ENCODE data around the gene QSOX2.

The QSOX2 gene

DNA sequence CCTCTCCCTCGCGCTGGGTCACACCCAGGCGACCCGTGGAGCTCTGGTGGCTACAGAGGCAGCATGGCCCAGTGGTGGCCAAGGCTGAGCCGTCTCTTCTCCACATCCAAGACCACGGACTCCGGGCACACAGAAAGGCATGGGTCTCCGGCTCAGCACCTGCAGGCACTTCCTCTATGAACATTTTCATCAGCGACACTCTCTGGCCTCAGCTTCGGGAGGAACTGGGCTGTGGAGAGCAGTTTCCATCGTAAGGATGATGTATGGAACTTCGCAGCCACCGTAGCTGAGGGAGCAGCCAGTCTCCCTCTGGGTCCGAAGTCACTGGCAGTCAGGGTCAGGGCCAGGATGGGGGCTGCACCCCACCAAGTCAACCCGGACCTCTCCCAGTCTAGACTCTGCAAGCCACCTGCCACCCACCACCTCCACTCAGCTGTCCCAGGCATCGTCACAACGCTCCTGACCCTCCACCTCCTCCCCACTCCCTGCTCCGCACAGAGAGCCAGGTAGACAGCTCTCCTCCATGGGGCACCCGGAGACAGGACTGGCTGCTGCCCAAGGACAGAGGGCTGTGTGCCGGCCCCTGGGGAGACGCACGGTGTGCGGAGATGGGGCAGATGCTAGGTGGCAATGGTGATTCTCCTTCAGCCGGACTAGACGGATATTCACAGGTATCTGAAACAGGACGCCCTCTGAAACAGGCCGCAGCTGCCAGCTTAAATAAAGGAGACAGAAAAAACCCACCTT, 9.7 kb downstream of the QSOX2 start:
- DNase-seq: no peak

DNA sequence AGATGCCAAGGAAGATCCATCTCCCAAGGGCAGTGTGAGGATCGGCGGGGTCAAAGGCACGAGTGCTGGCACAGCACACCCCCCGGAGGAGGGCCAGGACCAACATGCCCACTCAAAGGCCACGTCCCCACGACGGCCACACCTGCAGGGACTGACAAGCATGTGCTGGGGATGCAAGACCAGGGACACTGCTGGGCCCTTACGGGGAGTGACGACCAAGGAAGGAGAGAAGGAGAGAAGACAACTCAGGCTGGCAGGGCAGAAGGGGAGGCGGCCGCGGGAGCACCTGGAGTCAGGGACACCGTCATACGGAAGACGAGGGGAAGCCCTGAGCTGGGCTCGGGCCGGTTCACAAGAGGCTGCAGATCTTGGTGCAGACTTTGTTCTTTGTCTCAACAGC, 10.4 kb downstream of the QSOX2 start:
- no peak for DNase-seq

DNA sequence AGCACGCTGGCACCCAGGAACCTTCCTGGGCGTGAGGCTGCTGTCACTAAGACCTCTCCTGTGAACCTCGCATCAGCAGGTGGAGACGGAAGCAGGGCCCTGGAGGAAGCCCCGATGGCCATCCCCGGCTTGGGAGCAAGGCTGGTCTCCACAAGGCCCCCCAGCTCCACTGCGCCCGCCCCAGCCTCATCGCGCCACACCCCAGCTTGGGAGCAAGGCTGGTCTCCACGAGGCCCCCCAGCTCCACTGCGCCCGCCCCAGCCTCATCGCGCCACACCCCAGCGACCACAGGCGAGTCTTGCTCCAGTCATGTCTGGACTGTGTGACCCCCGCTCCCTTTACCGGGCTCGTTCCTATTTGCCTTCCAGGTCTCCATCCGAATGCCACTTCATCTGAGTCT, 11.0 kb downstream of the QSOX2 start:
- no peak for DNase-seq

DNA sequence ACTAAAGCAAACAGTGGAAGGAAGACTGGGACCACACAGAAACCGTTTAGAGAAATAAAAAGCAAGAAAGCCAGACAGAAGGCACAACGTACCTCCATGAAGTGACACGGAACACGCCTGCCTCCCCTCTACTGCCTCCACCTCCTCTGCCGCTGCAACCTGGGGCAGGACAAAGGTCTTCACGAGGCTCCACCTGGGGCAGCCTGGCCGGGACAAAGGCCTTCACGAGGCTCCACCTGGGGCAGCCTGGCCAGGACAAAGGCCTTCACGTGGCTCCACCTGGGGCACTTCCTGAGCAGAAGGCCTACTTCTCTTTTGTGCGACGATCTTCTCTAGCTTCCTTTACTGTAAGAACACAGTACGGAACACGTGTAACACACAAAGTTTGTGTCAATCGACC, 11.7 kb downstream of the QSOX2 start:
- DNase-seq: no peak

DNA sequence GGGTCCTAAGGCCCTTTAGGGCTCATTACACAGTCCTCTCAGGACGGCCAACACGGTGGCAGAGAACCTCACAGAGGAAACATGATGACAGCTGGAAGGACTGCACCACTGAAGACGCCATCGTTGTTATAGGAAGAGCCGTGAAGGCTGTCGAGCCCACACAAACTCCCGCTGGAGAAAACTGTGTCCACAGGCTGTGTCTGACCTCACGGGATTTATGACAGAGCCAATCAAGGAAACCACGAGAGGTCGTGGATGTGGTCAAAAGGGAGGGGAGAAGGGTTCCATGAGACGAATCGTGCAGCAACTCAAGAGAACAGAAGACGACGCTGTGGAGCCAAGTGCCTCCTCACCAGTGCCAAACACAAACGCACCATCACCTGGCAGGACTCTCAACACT, 12.2 kb downstream of the QSOX2 start:
- DNase-seq: no peak

DNA sequence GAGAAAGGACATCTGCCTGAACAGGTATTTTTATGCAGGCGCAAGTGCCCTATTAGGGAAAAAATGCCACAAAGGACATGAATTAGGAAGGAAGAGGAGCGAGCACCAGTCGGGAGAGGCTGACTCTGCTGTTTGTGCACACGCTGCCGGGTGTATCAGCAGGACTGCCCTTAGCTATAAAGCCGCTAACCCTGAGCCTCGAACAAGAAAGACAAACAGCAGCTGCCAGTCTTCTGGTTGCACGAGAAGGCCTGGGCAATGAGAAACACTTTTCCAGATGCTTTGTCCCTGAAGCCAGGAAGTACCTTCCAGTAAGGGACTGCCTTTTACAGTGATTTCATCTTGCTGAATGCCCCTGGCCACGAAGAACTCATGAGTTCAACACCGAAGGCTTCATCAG, 12.6 kb downstream of the QSOX2 start:
- DNase-seq: no peak

DNA sequence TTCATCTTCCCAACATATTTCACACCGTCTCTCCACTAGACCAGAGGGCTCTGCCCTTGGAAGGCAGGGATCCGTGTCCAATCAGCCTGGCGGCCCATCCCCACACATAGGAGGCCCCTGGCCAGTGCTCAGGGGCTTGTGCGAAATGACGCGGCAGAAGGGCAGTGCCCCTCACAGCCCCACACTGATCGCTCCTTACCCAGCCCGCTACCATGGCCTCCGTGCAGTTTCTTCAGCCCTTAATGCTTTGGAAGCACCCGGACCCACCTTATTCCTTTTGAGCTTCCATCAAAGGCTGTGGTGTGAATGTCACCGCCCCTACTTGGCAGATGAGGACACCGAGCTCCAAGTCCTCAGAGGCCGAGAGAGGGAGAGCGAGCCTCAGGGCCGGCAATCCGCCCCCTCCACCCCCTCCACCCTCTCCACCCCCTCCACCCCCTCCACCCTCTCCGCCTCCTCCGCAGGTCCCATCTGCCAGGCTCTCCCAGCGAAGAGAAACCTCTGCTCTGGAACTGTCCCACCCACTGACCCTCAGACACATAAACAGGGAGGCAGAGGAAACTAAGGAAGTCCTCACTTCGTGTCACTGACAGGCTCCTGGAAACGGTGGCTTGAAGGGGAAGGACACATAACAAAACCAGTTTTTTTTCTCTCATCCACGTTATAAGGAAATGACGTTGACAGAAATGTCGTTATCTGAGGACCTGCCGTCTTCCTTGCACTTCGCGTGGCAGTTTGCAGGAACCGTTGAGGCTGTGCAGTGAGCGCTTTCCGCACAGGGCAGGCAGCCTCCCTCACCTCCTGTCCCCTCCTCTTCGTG, 13.9 kb downstream of the QSOX2 start:
- DNase-seq: no peak

DNA sequence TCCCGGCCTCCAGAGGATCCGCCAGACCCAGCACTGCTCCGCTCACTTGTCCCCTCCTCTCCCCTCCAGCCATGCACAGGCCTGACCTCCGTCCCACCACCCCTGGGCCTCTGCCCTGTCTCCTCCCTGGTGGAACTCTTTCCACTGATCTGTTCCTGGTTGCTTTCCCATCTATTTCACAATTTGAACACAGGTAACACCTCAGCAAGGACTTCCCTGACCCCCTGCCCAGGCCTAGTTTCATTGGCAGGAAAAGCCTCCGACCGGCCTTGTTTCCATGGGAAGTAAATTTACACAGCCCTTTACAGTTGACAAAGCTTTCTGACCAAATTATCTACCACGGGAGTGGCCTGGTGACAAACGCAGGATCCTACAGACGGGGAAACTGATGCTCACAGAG, 14.8 kb downstream of the QSOX2 start:
- DNase-seq: no peak

DNA sequence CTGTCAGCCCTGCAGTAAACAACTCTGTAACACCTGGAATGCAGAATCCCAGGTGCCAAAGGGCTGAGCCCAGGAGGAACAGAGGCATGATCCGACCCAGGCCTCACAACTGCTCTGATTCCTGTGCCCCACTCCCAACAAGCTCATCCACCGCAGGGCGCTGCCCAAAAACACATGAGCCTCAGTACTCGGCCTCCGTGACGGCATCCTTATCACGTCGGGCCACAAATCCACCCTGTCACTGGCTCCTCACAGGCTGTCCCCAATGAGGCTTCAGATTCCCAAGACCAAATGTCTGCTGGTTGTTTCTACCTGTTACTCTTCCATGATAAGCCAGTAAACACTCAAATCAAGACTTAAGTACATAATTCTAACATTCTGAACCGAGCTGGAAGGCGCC, 15.2 kb downstream of the QSOX2 start:
- no peak for DNase-seq

DNA sequence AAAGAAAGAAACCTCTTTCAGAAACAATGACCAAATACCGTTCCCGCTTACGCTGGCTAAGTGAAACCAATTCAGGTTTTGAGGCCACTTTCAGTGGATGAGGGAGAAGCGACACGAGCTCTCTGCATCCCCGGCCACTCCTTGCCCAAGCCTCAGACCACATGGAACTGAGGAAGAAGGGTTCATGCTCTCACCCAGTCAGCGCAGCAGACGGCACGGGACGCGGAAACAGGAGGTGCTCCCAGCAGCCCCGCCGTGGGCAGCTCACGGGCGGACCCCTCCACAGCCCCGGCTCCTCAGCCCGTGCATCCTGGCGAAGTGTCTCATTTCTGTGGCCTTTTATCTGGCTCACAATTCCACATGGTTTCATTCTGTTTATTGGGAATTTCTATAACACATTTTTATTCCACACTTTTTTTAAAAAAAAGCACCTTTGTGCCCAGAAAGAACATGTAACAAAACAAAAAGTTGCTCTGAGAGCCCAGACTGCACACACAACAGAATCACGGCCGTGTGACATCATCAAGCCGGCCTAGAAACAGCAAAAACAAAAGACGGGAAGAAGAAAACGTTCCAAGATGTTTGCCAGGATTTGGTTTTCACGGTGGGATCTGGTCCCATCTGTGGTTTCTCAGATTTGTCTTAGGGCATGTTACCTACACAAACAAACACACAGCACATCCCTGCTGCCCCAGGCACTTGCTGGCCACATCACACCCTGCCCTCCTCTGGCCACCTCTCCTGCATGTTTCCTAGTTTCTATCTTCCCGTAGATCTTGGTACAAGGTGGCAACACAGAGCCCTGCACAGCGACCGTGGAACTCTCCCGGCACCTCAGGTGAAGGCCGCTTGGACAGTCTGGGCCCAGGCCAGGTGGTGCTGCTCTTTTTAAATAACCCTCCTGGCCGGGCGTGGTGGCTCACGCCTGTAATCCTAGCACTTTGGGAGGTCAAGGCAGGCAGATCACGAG, 16.2 kb downstream of the QSOX2 start:
- no peak for DNase-seq

DNA sequence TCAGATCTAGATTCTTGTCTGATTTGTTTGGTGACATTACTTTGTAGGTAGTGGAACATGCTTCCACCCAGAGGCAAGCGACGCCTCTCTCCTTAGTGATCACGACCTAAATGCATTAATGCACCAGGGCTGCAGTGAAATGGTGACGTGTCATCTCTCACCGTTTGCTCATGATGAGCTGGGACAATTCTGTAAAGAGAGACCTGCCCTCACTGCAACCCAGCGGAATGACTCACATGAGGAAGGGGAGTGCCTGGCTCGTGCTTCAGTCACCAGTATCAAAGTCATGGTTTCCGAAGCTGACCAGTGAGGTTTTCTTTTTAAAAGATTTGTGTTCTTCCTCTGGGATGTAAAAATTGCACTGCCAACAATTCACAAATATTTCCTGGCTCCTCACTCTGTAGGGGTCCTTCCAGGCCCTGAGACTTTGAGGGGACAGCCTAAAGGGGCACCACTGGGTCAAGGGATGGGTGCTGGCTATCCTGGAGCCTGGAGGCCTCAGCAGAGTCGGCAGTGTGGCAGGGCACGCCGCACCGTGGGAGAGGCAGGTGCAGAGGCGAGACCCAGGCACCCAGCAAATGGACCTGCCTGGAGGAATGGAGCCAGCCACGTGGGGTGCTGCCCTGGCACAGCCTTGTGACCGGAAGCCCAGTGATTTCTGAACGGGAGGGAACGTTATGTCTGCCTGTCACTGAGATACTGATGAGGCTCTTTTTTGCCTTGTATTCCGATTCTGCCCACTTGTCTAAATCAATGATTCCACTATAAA, 17.3 kb downstream of the QSOX2 start:
- peak; percentile 15 for DNase-seq

DNA sequence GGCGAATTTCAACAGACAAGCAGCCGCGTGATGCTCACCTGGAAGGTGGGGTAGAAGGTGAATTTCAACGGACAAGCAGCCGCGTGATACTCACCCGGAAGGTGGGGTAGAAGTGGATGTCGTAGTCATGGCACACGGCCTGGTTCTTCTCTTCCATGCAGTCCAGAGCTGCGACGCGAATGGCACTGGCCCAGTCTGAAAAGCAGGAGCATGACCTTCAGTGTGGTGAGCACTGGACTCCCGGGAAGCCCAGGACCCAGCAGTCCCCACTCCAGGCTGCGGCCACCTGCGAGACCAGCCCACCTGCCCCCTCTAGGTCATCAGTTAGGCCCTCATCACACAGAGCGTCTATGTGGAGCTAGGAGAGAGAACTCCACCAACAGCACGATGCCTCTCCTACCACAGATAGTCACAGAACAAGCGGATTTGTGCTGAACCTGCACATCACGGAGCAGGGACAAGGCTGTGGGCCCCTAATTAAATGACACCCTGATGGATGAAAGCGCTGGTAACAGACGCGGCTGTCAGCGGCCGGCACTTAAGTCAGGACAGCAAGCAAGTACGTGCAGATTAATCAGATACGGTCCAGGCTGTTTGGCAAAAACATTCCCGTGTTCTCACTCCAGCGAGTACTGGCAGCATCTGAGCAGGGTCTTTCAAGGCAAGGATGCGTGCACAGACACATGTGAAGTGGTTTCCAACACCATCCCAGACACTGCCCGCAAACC, 18.8 kb downstream of the QSOX2 start:
- no peak for DNase-seq

DNA sequence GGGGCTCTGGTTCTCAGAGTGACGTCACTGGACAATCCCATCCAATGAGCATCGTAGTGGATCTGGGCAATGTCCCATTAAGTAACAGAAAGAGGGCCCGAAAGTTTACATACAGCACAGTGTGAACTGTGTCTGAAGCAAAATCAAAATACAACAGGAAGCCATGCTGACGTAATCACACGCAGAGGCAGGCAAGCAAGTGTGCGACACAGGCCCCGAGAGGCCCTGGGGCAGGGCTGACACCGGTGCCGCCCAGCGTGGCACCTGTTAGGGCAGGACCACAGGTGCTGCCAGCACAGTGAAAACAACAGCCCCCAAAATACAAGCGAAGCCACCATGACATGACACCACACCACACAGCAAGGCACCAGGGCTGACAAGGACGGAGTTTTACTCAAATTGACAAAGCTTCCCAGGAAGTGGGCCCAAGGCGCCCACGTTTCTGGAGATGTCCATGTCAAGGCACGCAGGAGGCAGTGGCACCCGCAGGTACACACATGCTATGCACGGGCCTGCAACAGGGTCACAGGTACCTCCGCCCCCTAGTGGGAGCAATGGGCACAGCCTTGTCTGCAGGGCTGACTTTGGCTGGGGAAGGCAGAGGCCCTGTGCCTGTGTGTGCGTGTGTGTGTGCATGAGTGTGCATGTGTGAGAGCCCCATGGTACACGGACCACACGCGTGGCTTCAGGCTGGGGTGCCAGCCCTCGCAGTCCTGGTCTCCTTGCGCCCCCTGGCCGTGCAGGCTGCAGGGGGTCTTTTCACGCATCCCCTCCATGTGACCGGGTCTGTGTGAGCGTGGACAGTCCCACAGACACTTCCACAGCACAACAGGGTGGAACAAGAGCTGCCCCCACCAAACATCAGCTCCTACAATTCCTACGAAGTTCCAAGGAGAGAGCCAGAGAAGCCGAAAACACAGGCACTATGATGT, 19.6 kb downstream of the QSOX2 start:
- peak; percentile 75 for DNase-seq

DNA sequence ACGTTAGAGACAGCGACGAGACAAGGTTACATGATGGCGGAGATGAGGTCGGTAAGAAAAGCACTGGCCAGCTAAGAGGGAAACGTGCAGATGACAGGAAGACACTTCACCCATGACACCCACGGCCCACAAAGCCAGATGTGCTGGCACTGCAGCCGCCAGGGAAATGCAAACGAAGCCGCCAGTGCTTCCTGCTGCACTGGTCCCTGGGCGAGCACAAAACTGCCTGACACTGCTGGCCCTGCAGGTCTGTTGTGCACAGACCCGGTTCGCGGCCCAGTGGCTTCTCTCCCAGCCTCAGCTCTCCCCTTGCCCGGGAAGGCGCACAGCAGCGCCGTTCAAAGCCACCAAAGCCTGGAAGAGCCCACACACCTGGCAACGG, 20.3 kb downstream of the QSOX2 start:
- DNase-seq: peak; percentile 24

DNA sequence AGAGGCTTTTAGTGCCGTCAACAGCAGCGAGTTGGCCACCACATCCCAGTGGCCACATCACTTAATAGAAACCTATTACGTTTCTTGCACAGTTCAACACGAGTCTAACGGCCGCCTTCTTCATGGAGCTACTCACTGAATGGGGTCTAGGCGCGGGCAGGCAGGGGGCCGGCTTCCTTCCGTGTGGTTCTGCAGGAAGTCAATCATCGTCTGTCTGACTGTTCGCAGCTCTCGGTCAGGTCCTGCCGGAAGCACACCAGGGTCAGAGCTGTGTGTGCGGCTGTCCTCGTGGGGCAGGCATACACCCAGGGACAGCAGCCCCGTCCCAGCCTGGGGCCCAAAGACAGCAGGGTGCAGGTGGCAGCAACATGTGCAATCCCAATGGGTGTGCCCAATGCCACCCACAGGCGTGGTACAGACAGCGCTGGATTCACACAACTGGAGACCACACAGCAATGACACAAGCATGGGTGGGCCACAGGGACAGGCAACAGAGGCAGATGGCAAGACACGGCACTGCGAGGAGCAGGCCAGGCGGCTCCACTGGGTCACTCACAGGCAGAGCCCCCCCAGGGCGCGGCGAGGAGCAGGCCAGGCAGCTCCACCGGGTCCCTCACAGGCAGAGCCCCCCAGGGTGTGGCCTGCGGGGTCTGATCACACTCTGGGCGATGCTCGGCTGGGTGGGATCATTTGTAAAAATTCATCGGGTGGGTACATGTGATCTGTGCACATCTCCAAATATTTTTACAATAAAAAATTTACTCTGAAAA, 21.6 kb downstream of the QSOX2 start:
- no peak for DNase-seq

DNA sequence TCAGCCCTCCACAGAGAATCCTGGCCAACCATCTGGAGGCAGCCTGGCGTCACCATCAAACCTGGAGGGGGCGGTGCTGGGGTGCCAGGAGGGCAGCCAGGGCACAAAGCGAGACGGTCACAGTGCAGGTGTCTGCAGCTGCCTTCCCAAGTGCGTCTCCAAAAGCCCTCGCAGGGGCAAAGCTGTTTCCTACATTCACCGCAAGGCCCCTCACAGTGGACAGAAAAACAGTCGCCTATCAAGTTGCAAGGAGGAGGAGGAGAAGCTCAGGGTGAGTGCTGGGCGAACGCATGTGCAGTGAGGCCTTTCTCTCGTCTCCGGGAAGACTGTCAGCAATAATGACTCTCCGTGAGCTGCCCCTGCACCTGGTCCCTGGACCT, 22.7 kb downstream of the QSOX2 start:
- DNase-seq: no peak

DNA sequence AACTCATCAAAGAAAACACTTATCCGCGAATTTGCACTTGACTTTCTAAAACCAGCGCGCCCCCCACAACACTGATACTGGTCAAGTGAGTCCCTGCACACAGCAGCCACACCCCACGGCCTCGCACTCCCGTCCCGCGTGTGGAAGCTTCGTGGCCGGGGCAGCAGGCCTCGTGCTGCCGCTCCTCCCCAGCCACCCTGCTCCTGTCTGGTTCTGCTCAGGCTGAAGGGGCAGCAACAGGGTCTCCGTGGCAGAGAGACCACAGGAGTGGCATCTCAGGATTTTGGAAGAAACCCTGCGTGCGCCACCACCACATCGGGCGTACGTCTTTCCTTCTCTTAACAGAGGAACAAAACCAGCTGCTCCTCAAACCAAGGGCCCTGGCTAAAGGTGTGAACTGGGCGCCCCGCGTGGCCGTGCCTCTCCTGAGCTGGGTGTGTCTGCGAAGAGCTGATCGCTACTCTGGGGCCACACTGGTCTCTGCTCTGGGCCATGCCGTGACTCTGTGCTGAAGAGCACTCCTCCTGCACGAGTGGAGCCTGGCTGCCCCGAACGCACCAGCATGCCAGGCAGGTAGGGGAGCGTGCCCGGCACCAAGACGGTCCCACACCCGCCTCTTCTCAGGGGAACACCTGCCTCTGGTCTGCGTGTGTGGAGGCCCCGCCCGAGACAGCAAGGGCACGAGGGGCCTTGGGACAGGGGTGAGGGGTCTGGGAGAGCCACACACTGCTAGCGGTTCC, 23.3 kb downstream of the QSOX2 start:
- DNase-seq: no peak

DNA sequence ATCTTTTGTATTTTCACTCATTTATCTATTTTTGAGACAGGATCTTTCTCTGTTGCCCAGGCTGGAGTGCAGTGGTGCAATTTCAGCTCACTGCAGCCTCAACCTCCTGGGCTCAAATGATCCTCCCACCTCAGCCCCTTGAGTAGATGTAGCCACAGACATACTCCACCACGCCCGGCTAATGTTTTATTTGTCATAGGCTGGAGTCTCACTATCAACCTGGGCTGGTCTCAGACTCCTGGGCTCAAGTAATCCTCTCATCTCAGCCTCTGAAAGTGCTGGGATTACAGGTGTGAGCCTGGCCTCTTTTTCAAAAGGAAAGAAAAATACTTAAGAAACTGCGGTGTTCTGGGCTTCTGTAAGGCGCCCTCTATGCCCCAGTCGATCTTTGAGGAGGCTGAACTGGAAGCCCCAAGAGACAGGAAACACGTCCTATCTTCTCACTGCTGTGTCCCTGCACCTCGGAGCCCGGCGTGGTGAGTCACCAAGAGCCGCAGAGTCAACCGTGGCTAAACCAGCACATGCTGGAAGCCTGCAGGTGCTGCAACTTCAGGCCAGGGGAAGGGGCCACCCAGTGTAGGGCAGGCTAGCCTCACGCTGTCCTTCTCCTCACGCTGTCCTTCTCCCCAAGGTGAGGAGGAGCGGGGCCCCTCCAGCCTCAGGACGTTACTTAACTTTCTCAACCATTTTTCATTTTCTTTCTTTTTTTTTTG, 25.4 kb downstream of the QSOX2 start:
- peak; percentile 39 for DNase-seq

DNA sequence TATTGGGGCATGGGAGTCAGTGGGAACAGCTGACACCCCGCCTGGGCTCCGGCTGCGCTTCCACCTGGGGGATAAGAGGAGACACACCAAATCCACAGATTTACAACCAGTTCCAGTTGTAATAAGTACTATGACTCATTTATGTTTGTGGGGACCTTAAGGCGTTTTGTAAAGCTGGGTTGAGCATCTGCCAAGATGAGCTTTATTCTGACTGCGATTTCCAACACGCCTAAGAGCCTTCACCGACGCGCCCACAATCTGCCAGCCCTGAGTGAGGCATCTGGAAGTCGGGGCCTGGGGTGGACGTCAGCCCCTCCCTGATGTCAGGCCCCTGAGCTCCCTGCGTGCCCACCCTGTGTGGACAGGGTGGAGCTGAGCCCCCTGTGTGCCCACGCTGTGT, 26.3 kb downstream of the QSOX2 start:
- DNase-seq: no peak
